LHCN-M2 (cell line): Measurements from ENCODE around the gene RAD23A. TPM values are rescaled to one million over a fixed set of nuclear protein-coding genes. Genes with fewer than 3 reads are reported as not detected.
"Not testable (repeated sequence)": the region's sequence is repeated elsewhere in the genome, so short reads cannot be mapped to it uniquely, and the experiment has no call there.

ENCODE experiments used
- DNase-seq: peaks from one replicate; pipeline ENCODE4 v3.0.0-alpha.2; 2012; ENCODE audit warnings: low read depth
- polyA plus RNA-seq: library from polyadenylated mRNA; unstranded; fragments of >200 nt; gene quantifications from one replicate; pipeline ENCODE4 v1.2.1, GENCODE V29; 2012; ENCODE audit warnings: missing spikeins
- total RNA-seq: library from RNA; depleted of rRNA; stranded (reverse); fragments of >200 nt; gene quantifications from 2 replicates; pipeline ENCODE4 v1.2.3, GENCODE V29; 2014; rRNA removed

RAD23A gene
- 158 and 176 TPM in 2 replicates for total RNA-seq
- polyA plus RNA-seq: 158 TPM

DNA sequence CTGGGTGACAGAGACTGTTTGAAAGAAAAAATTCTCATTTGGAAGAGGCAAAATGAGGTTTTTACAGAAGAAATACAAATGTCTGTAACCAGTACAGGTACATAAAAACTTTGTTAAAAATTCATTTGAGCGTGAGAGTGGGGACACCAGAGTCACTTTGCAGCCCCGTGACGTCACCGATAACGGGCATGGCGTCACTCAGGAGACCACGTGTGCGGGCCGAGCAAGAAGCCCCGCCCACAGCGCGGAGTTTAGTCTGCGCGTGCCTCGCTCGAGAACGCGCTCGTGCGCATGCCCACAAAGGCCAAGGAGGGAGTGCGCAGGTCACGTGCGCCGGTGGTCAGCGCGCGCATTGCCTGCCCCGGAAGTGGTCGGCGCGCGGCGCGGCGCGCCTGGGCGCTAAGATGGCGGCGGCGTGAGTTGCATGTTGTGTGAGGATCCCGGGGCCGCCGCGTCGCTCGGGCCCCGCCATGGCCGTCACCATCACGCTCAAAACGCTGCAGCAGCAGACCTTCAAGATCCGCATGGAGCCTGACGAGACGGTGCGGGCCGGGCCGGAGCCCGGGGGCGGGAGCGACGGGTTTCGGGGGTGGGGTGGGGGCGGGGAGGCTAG is at the start of gene RAD23A:
TSS of gene RAD23A (plus strand) at position 384 of the 613 bp plus-strand sequence. CDS start at position 471, 87 bp downstream.
- DNase-seq: peak; percentile 98

DNA sequence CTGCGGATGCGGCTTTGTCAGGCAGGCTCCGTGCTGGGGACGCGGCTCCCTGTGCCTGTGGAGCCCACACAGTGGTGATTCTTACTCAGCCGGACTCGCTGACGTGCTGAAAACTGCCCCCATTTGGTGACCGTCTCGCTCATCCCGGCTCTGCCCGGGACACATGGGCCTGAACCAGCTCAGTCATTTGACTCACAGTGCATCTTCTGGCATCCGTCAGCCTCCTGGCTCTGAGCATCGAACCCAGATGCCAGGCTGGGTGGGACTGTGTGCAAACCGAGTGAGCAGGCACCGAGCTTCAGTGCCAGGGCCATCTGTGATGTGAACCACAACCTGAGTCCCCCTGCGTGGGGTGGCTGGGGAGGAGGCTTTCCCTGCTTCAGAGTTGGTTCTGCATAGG is 49.2 kb upstream of the RAD23A start:
- DNase-seq: no peak

DNA sequence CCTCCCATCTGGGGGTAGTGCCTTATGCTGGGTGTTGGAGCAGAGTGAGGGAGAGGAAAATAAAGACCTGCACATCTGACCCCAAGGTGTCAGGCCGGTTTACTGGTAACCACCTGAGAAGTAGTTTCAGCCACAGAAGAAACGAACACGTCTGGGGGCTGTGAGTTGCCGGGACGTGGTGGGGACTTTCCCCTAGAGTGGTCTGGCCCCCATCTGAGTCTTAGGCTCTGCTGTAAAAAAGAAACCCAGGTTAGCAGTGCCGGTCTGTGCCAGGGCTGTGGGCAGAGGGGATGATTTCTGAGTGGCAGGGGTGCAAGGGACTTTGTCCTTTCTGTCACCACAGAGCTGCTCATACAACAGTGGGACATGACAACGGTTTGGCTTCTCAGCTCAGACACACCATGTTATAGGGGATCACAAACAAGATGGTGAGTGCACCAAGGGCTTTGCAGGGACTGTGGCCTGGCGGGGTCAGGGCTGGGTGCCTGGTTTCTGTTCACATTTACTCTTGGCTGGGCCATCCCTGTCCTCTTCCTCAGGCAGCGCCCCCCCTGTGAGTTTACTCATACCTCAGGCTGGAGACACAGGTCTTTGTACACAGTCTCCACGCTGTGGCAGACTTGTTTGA is 45.7 kb upstream of the RAD23A start:
- no peak for DNase-seq

GRCh38 chr19:12907166-12907565 is 38.5 kb upstream of the RAD23A start:
- DNase-seq: no peak

- DNase-seq: no peak
Observed at GRCh38 chr19:12912571-12912970, 33.1 kb upstream of the RAD23A start.

GRCh38 chr19:12913011-12913561 is 32.6 kb upstream of the RAD23A start:
- DNase-seq: no peak

DNA sequence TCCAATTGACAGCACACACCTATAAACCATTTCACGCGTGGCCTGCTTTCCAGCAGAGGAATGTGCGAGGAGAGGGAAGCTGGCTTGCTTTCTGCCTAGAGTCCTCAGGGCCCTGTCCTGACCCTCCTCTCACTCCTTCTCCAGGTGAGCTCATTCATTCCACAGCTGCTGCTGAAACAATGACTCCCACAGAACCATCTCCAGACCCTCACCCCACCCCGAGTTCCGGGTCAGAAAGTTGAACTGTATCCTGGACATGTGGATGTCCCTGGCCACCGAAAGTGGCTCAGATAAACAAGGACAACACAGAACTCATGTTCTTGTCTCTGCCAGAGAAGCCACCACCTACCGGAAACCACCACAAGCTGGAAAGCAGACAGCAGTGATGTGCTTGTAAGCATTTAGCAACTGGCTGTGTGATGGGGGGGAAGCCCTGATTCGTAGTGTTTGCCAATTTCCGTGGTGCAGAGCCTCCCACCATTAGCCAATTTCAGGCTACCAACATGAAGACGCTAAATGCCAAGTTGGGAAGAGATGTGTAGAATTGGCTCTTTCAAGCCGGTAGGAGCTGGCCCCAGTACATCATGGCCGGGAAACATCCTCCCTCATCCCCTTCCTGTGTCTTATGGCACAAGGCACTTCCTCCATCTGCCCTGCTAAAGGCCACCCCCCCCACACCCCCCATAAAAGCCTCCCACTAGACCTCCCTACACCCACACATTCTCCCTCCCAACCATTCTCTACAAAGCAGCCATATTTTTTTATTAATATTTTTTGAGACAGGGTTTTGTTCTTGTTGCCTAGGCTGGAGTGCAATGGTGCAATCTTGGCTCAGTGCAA is 31.6 kb upstream of the RAD23A start:
- DNase-seq: no peak

DNA sequence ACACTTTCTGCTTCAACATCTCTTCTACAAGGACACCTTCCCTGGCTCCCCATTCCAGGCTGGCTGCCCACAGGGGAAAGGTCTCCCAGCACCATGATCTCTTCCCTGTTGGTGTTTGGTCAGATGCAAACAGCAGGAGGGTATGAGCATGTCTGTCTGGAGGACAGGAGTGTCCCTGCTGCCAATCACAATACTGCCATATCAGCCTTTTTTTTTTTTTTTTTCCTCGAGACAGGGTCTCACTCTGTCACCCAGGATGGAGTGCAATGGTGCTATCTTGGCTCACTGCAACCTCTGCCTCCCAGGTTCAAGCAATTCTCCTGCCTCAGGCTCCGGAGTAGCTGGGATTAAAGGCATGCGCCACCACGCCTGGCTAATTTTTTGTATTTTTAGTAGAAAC is 29.8 kb upstream of the RAD23A start:
- DNase-seq: not testable (repeated sequence)

DNA sequence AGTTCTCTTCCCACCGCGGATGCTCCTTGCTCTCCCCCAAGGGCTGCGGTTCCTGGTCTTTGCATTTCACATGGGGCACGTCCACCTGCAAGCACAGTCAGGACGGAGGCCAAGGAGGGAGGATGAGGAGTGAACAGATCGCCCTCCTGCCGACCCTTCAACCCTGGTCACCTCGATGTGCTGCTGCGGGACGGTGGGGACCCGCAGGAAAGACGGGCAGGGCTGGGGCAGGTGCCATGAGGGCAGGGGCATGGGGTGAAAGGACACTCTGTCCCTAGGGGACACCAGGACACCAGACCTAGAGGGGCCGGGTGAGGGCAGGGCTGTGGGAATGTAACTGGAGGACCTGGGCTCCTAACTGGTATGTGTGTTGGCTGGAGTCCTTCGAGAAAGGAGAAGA is 27.4 kb upstream of the RAD23A start:
- no peak for DNase-seq

- no peak for DNase-seq
Observed at GRCh38 chr19:12921047-12921446, 24.6 kb upstream of the RAD23A start.

- no peak for DNase-seq
Observed at GRCh38 chr19:12922959-12923358, 22.7 kb upstream of the RAD23A start.

GRCh38 chr19:12924621-12925310 is 20.9 kb upstream of the RAD23A start:
- no peak for DNase-seq

- DNase-seq: no peak
Observed at GRCh38 chr19:12930002-12930645, 15.5 kb upstream of the RAD23A start.

DNA sequence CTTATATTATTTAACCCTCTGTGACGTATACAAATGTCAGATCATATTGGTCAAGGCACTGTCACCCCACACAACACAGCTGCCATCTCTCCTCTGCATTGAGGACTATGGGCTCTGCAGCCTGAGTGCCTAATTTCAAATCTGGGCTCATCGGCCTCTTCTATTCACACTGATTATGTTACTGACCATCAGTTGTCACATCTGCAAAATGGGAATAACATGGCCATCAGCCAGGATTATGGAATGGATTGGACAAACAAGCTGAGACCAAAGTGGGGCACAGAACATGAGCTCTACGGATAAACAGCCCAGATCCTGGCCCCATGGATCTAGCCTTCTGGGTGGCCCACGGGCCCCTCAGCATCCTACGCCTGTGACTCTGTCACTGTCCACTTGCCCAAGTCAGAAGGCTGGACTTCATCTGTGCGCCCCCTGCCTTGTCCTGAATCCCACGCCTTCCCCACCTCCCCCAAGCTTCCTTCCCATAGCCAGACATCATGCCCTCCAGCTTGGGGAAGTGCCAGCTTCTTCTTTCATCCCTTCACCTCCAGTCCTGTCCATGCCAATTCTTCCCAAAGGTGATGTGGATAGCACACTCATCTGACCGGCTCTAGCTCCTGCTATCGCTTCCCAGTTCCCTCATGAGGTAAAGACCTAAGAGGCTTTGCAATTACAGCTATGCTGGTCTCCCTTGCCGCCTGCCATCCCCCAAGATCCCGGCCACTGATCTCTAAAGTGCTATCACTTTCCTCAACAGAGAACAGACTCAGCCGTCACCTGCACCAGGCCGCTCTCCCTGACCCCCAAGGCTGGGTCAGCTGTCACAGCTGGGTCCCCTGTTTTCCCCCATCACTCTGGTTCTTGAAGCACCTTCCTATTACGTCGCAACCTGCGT is 13.0 kb upstream of the RAD23A start:
- no peak for DNase-seq

DNA sequence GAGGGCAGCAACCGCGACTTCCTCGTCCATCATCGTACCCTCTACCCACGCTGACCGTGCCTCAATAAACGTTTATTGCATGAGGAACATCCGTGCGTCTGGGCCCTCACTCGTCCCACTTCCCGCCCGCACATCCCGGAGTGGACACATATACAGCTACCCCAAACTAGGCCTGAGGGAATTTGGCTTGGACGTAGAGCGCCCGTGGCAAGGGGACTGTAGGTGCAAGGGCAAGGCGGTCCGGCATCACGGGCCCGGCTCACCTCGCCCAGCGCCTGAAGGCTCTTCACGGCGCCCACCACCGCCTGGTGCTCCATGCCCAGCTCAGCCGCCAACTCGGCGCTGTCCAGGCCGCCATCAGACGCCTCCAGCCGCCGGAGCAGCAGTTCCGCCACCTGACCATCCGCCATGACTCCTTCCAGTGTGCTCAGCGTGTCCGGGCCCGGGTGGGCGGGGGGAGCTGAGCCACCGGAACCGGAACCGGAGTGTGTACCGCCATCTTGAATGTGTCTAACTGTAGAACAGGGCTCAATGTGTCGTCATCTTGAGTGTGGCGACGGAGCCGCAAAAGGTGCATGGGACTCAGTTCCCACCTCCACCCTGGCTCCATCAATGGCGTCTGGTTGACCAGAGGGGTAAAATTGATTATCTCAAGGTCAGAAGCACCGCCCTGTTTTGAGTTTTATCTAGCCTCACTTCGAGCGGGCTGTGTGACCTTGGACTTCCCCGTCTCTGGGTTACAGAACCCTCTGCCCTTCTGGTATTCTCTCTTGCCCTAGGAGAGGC is 12.2 kb upstream of the RAD23A start, which contains the start of gene FARSA:
TSS of gene FARSA (minus strand) at position 425 of the 786 bp plus-strand sequence. CDS start at position 410, 15 bp downstream.
- peak; percentile 86 for DNase-seq

GRCh38 chr19:12935071-12935470 is 10.6 kb upstream of the RAD23A start:
- DNase-seq: no peak

DNA sequence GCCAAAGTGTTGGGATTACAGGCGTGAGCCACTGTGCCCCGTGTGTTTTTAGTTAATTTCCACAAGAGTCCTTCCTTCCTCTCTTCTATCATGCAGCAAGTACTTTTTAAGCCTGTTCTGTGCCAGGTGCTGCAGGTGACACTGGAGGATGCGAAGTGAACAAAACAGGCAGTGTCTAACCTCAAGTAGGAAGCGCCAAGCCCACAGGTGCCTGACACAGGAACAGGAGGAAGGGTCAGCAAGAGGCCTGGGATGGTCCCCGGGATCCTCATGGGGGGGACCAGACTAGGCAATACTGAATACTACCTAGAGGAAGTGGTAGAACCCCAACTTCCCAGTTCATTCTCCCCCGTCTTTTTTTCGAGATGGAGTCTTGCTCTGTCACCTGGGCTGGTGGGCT is 9.1 kb upstream of the RAD23A start:
- DNase-seq: no peak

GRCh38 chr19:12937093-12937926 is 8.4 kb upstream of the RAD23A start:
- DNase-seq: no peak
